ENCODE measurements around the gene SLX9.
A peak's percentile ranks its signal among the peaks of the same experiment; 100 is the strongest.
"Not testable (repeated sequence)": the region's sequence is repeated elsewhere in the genome, so short reads cannot be mapped to it uniquely, and the experiment has no call there.

The SLX9 gene

GRCh38 chr21:44916965-44917364, 22.9 kb upstream of the SLX9 start:
- no peak for DNase-seq (ENCODE audit: low read depth)

GRCh38 chr21:44917446-44918106, 22.3 kb upstream of the SLX9 start:
- DNase-seq (ENCODE audit: low read depth): no peak

GRCh38 chr21:44918107-44918470, 21.7 kb upstream of the SLX9 start:
- no peak for DNase-seq (ENCODE audit: low read depth)

- DNase-seq (ENCODE audit: low read depth): no peak
Measured at GRCh38 chr21:44918581-44919033, 21.2 kb upstream of the SLX9 start.

- DNase-seq (ENCODE audit: low read depth): no peak
Measured at GRCh38 chr21:44919111-44919912, 20.5 kb upstream of the SLX9 start.

- no peak for DNase-seq (ENCODE audit: low read depth)
Measured at GRCh38 chr21:44919913-44920693, 19.7 kb upstream of the SLX9 start.

GRCh38 chr21:44920694-44921604, 18.9 kb upstream of the SLX9 start, which contains the start of gene ITGB2:
Gene ITGB2 (minus strand): TSS chr21:44920899. CDS start chr21:44910782, 10,117 bp downstream.
- no peak for DNase-seq (ENCODE audit: low read depth)

GRCh38 chr21:44921928-44922327, 17.9 kb upstream of the SLX9 start:
- DNase-seq (ENCODE audit: low read depth): no peak

GRCh38 chr21:44923480-44924084, 16.2 kb upstream of the SLX9 start:
- no peak for DNase-seq (ENCODE audit: low read depth)

GRCh38 chr21:44924606-44925377, 15.0 kb upstream of the SLX9 start:
- no peak for DNase-seq (ENCODE audit: low read depth)

GRCh38 chr21:44925378-44925755, 14.5 kb upstream of the SLX9 start:
- DNase-seq (ENCODE audit: low read depth): no peak

GRCh38 chr21:44926331-44927101, 13.3 kb upstream of the SLX9 start:
- DNase-seq (ENCODE audit: low read depth): no peak

GRCh38 chr21:44927259-44927586, 12.6 kb upstream of the SLX9 start:
- no peak for DNase-seq (ENCODE audit: low read depth)

GRCh38 chr21:44927587-44928461, 12.0 kb upstream of the SLX9 start:
- peak; percentile 71 for DNase-seq (ENCODE audit: low read depth)

GRCh38 chr21:44928500-44929241, 11.2 kb upstream of the SLX9 start:
- DNase-seq (ENCODE audit: low read depth): not testable (repeated sequence)

GRCh38 chr21:44929242-44929798, 10.5 kb upstream of the SLX9 start:
- no peak for DNase-seq (ENCODE audit: low read depth)

- DNase-seq (ENCODE audit: low read depth): no peak
Measured at GRCh38 chr21:44929799-44930542, 9.9 kb upstream of the SLX9 start.

Data from stimulated activated CD8-positive, alpha-beta memory T cell treated with anti-CD3 and anti-CD28 coated beads, Interleukin-15, amount 100 ng/mL, for 1 hour (primary cell).